Esophagus muscularis mucosa (tissue), 3 donors: ENCODE measurements around the gene BACH1.

ENCODE experiments used
- CTCF ChIP-seq, 3 experiments: fragments of 200-600 bp in 2 of 3; fragments of 450-650 bp in 1 of 3; sonication (generic) in 2 of 3; IDR thresholded peaks; one replicate each; pipeline ENCODE4 v1.5.1; 2017 to 2019; ENCODE audit warnings: antibody characterized with exemption in 3 of 3, mild to moderate bottlenecking in 2 of 3, moderate library complexity in 1 of 3
- POLR2A ChIP-seq: fragments of 450-650 bp; IDR thresholded peaks from one replicate; pipeline ENCODE4 v1.6.1; 2017; ENCODE audit warnings: antibody characterized with exemption, moderate library complexity, mild to moderate bottlenecking, low read depth

GRCh38 chr21:29250636-29251035 lies 48.1 kb upstream of the BACH1 start:
- TF ChIP-seq POLR2A: no peak
- no peak for TF ChIP-seq CTCF (IDR thresholded peaks at IDR 0.05)
